ENCODE measurements around the gene ABCG8.

DNA sequence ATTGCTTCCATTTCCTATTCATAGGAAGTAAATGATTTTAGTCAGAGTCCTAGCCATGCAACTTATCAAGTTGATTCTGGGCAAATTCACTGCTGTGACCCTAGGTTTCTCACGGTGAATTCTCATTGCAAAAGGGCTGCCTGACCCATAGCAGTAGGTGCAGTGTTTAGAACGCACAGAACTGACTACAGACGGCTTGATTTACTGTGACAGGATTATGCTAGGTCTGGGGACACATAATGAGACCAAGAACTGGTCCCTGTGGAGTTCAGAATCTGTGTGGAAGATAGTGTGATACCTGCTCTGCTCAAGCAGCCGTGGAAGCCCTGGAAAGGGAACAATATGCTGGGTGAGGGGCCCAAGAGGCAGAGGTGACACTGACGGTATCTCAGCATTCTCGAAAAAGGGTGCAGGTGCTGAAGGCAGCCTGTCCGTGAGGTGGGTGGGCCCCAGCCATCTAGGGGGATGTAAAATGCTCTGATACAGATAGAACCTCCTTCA, 46.4 kb downstream of the ABCG8 start:
- TF ChIP-seq, protein P1, sequence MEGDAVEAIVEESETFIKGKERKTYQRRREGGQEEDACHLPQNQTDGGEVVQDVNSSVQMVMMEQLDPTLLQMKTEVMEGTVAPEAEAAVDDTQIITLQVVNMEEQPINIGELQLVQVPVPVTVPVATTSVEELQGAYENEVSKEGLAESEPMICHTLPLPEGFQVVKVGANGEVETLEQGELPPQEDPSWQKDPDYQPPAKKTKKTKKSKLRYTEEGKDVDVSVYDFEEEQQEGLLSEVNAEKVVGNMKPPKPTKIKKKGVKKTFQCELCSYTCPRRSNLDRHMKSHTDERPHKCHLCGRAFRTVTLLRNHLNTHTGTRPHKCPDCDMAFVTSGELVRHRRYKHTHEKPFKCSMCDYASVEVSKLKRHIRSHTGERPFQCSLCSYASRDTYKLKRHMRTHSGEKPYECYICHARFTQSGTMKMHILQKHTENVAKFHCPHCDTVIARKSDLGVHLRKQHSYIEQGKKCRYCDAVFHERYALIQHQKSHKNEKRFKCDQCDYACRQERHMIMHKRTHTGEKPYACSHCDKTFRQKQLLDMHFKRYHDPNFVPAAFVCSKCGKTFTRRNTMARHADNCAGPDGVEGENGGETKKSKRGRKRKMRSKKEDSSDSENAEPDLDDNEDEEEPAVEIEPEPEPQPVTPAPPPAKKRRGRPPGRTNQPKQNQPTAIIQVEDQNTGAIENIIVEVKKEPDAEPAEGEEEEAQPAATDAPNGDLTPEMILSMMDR (IDR thresholded peaks at IDR 0.05): no peak
- TF ChIP-seq EP300 (IDR thresholded peaks at IDR 0.05) (no peak), POLR2AphosphoS5 (IDR thresholded peaks at IDR 0.05) (no peak)

Measured in stomach (tissue), 4 donors.